ENCODE measurements around the gene MGAT1.

DNA sequence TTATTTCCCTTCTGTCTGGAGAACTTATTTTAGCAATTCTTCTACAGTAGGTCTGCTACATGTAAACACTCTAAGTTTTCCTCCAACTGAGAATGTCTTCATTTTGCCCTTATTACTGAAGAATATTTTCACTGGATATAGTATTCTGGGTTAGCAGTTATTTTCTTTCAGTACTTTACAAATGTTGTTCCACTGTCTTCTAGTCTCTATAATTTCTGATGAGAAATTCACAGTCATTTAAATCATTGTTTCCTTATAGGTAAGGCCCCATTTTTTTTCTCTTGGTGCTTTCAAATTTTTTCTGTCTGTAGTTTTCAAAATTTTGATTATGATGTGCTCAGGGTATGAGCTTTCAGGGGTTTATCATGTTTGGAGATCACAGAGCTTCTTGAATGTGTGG is 30.8 kb downstream of the MGAT1 start:
- TF ChIP-seq, protein P1, sequence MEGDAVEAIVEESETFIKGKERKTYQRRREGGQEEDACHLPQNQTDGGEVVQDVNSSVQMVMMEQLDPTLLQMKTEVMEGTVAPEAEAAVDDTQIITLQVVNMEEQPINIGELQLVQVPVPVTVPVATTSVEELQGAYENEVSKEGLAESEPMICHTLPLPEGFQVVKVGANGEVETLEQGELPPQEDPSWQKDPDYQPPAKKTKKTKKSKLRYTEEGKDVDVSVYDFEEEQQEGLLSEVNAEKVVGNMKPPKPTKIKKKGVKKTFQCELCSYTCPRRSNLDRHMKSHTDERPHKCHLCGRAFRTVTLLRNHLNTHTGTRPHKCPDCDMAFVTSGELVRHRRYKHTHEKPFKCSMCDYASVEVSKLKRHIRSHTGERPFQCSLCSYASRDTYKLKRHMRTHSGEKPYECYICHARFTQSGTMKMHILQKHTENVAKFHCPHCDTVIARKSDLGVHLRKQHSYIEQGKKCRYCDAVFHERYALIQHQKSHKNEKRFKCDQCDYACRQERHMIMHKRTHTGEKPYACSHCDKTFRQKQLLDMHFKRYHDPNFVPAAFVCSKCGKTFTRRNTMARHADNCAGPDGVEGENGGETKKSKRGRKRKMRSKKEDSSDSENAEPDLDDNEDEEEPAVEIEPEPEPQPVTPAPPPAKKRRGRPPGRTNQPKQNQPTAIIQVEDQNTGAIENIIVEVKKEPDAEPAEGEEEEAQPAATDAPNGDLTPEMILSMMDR (IDR thresholded peaks at IDR 0.05) = no peak
- TF ChIP-seq POLR2A (IDR thresholded peaks at IDR 0.05) = no peak
